ENCODE measurements around the gene IGFL4. TPM values are rescaled to one million over a fixed set of nuclear protein-coding genes. Genes with fewer than 3 reads are reported as not detected.

Gene IGFL4
- total and polyA plus RNA-seq, 10 of the 15 experiments (the other 5 are each of a cell fraction or from before 2014, with no cell fraction given) = not detected

- H3K4me2 ChIP-seq (ENCODE audit: control insufficient read depth, insufficient read depth) = peak overlapping the region; percentile 74
- no peaks in the 10 kb centered on the region for H4K20me1 ChIP-seq (ENCODE audit: control insufficient read depth, insufficient read depth)
- H3K9me3 ChIP-seq (replicated peaks; ENCODE audit: control insufficient read depth, insufficient read depth, low read length) = no peaks in the 10 kb centered on the region; the same call in 2 of the 3 replicates
- in situ Hi-C loops (cut with MboI) (no loop called here), intact Hi-C loops (cut with micrococcal nuclease; ENCODE audit: unreplicated experiment) (no loop called here)
- no peak overlapping the region; the same call in 1 of the 2 replicates for H2AFZ ChIP-seq (ENCODE audit: control insufficient read depth, low read depth, low read length)
- FAIRE-seq = peak; percentile 31
- ChIA-PET SMC1A (ENCODE audit: uncharacterized antibody, unreplicated experiment) (no interaction called here), CTCF (interaction anchor here (1.1 to 2.3 kb wide), 3 partner anchors 9 to 183 kb away, joined by 4 to 7 read pairs (median 4); no protein-coding TSS in a partner anchor), RAD21 (ENCODE audit: unreplicated experiment) (no interaction called here), POLR2A (no interaction called here)
- no peak overlapping the region for H3K27ac ChIP-seq (ENCODE audit: control insufficient read depth, insufficient read depth)
- H3K27me3 ChIP-seq (replicated peaks in 1 of 2; ENCODE audit: control insufficient read depth in 2 of 2, insufficient read depth in 2 of 2, low read length in 1 of 2) = no peaks in the 10 kb centered on the region
- no TSS peak for BruUV-seq (replicated peaks)
- peak overlapping the region; percentile 47; the same call in 1 of the 2 replicates for H3K4me3 ChIP-seq
- H3K79me2 ChIP-seq (ENCODE audit: control insufficient read depth, insufficient read depth, low read length) = peaks cover 6% of the 10 kb centered on the region
- ATAC-seq = peak; percentile 98
- no peaks in the 10 kb centered on the region for H3K36me3 ChIP-seq (ENCODE audit: control insufficient read depth in 2 of 2, insufficient read depth in 2 of 2, low read length in 1 of 2)
- TF ChIP-seq RUNX3 (IDR thresholded peaks at IDR 0.05; ENCODE audit: low read length) (peak; percentile 15; the same call in 1 of the 2 replicates), EGR1 (IDR thresholded peaks at IDR 0.05; ENCODE audit: borderline replicate concordance in 1 of 2, low read depth in 2 of 2, low read length in 2 of 2) (0 out of 3 replicates have a peak, but pooled peaks of 1 of the 2 experiments have one; percentile 43), SP1 (IDR thresholded peaks at IDR 0.05; ENCODE audit: low read depth, low read length) (no peak), NFYB (IDR thresholded peaks at IDR 0.05; ENCODE audit: insufficient read depth, low read depth, low read length) (no peak), RFX5 (IDR thresholded peaks at IDR 0.05; ENCODE audit: low read depth, low read length) (peak; percentile 88)
- peaks cover 14% of the 10 kb centered on the region for H3K4me1 ChIP-seq (ENCODE audit: control insufficient read depth, insufficient read depth, low read length)
- H3K9ac ChIP-seq (ENCODE audit: control insufficient read depth, insufficient read depth, low read length) = no peak overlapping the region; the same call in 1 of the 2 replicates
- 3% methylated on average over 34 of the region's 34 CpGs for WGBS (ENCODE audit: insufficient coverage, insufficient replicate concordance, low lambda C conversion rate, missing lambda C conversion rate)
- DNase-seq (ENCODE audit: low read depth, low spot score) = no peak
Observed at GRCh38 chr19:46000491-46001246, 40.1 kb downstream of the IGFL4 start.

DNA sequence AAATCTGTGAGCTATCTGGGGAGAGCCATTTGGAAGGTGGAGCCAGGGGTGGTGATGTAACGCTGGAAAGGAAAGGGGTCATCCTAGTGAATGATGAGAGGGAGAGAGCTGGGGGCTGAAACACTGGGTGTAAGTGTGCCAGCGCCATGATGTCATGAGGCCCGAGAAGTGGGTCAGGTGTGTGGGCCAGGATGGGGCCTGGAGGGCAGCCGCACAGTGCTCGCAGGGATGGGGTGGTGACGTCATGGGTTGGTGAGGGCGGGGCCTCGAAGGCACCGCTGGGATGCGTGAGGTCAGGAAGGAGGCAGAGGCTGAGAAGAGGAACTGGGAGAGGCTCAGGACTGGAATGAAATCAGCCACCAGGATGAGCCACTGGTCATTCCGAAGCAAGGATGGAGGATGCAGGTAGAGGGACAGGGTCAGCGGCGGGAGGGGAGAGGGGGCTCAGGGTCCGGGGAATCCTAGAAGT lies 41.1 kb downstream of the IGFL4 start:
- no peaks in the 10 kb centered on the region; the same call in 2 of the 3 replicates for H3K9me3 ChIP-seq (replicated peaks; ENCODE audit: control insufficient read depth, insufficient read depth, low read length)
- ATAC-seq (no peak), DNase-seq (ENCODE audit: low read depth, low spot score) (no peak), FAIRE-seq (no peak)
- intact Hi-C loops (cut with micrococcal nuclease; ENCODE audit: unreplicated experiment) (loop anchor here (10.0 kb wide), 1 partner anchor 185 kb away; the partner anchor contains the start of gene RSPH6A), in situ Hi-C loops (cut with MboI) (no loop called here)
- BruUV-seq (replicated peaks) = no TSS peak
- H3K79me2 ChIP-seq (ENCODE audit: control insufficient read depth, insufficient read depth, low read length) = peaks cover 9% of the 10 kb centered on the region
- WGBS (ENCODE audit: insufficient coverage, insufficient replicate concordance, low lambda C conversion rate, missing lambda C conversion rate) = 77% methylated on average over 13 of the region's 14 CpGs
- H3K27me3 ChIP-seq (replicated peaks in 1 of 2; ENCODE audit: control insufficient read depth in 2 of 2, insufficient read depth in 2 of 2, low read length in 1 of 2) = no peaks in the 10 kb centered on the region
- ChIA-PET POLR2A (no interaction called here), RAD21 (ENCODE audit: unreplicated experiment) (no interaction called here), CTCF (interaction anchor here (0.8 kb wide), 1 partner anchor 29 kb away, joined by 4 read pairs; no protein-coding TSS in a partner anchor), SMC1A (ENCODE audit: uncharacterized antibody, unreplicated experiment) (no interaction called here)
- no peak overlapping the region for H3K4me3 ChIP-seq
- H4K20me1 ChIP-seq (ENCODE audit: control insufficient read depth, insufficient read depth) = no peaks in the 10 kb centered on the region
- H3K9ac ChIP-seq (ENCODE audit: control insufficient read depth, insufficient read depth, low read length) = no peak overlapping the region
- H3K27ac ChIP-seq (ENCODE audit: control insufficient read depth, insufficient read depth) = no peak overlapping the region
- H3K36me3 ChIP-seq (ENCODE audit: control insufficient read depth in 2 of 2, insufficient read depth in 2 of 2, low read length in 1 of 2) = no peaks in the 10 kb centered on the region
- peak overlapping the region; percentile 74 for H3K4me2 ChIP-seq (ENCODE audit: control insufficient read depth, insufficient read depth)
- peaks cover 14% of the 10 kb centered on the region for H3K4me1 ChIP-seq (ENCODE audit: control insufficient read depth, insufficient read depth, low read length)
- H2AFZ ChIP-seq (ENCODE audit: control insufficient read depth, low read depth, low read length) = no peak overlapping the region
- TF ChIP-seq HDGF (IDR thresholded peaks at IDR 0.05) (no peak), ATF7 (IDR thresholded peaks at IDR 0.05; ENCODE audit: low read depth) (peak; percentile 94), JUND (IDR thresholded peaks at IDR 0.05; ENCODE audit: low read depth, low read length) (0 out of 2 replicates have a peak, but pooled peaks have one; percentile 48), SMARCA5 (IDR thresholded peaks at IDR 0.05) (no peak), TCF3 (IDR thresholded peaks at IDR 0.05; ENCODE audit: borderline replicate concordance, insufficient read depth, low read depth, low read length) (no peak), WRNIP1 (IDR thresholded peaks at IDR 0.05; ENCODE audit: borderline replicate concordance, low read depth, low read length) (no peak), ZSCAN29 (IDR thresholded peaks at IDR 0.05) (no peak), ZNF207 (IDR thresholded peaks at IDR 0.05; ENCODE audit: borderline replicate concordance) (no peak), MEF2A (IDR thresholded peaks at IDR 0.05; ENCODE audit: insufficient read depth, low read depth, low read length) (no peak), ATF3 (IDR thresholded peaks at IDR 0.05; ENCODE audit: borderline replicate concordance, extremely low read depth, low read depth, low read length) (no peak), PAX5 (IDR thresholded peaks at IDR 0.05; ENCODE audit: borderline replicate concordance, low read depth, low read length) (no peak), CREB1 (IDR thresholded peaks at IDR 0.05; ENCODE audit: low read depth) (peak; percentile 46; the same call in 1 of the 2 replicates), ESRRA (IDR thresholded peaks at IDR 0.05; ENCODE audit: low read length) (no peak)

Data from GM12878 (cell line).